Gastroesophageal sphincter (tissue), 4 donors: ENCODE measurements around the gene PKHD1. TPM values are rescaled to one million over a fixed set of nuclear protein-coding genes. Genes with fewer than 3 reads are reported as not detected.

Experiments
- ATAC-seq: fragments of 150-250 bp; one replicate; pipeline ENCODE4 v1.9.1; 2016; ENCODE audit warnings: mild to moderate bottlenecking, moderate library complexity
- H3K27ac ChIP-seq, 4 donors: fragments of 200-600 bp; sonication (generic) in 3 of 4; 1 replicate in 3 of 4; 2 replicates in 1 of 4; pipeline ENCODE4 v1.5.1; 2016 to 2019
- H3K27me3 ChIP-seq: fragments of 200-600 bp; sonication (generic); one replicate; pipeline ENCODE4 v1.5.1; 2019
- H3K36me3 ChIP-seq, 2 donors: fragments of 200-600 bp; sonication (generic); one replicate each; pipeline ENCODE4 v1.5.1; 2019; ENCODE audit warnings: control low read depth in 1 of 2
- H3K4me1 ChIP-seq, 3 donors: fragments of 200-600 bp; sonication (generic); 1 replicate in 2 of 3; 2 replicates in 1 of 3; pipeline ENCODE4 v1.5.1; 2016 to 2019; ENCODE audit warnings: control low read depth in 2 of 3
- H3K4me3 ChIP-seq, 2 donors: fragments of 200-600 bp; sonication (generic); one replicate each; pipeline ENCODE4 v1.5.1; 2019; ENCODE audit warnings: mild to moderate bottlenecking in 1 of 2, moderate library complexity in 1 of 2
- H3K9me3 ChIP-seq, 3 donors: fragments of 200-600 bp; sonication (generic); one replicate each; pipeline ENCODE4 v1.5.1; 2017 to 2019; ENCODE audit warnings: control low read depth in 2 of 3
- EP300 ChIP-seq: sonication (generic); formaldehyde crosslinking; IDR thresholded peaks from one replicate; pipeline ENCODE4 v1.6.1; 2017; ENCODE audit warnings: antibody characterized with exemption, mild to moderate bottlenecking
- POLR2A ChIP-seq, 2 donors: fragments of 450-650 bp; IDR thresholded peaks; one replicate each; pipeline ENCODE4 v1.6.1; 2017; ENCODE audit warnings: antibody characterized with exemption in 2 of 2, mild to moderate bottlenecking in 2 of 2, moderate library complexity in 1 of 2
- POLR2AphosphoS5 ChIP-seq: sonication (generic); formaldehyde crosslinking; IDR thresholded peaks from one replicate; pipeline ENCODE4 v1.6.1; 2017; ENCODE audit warnings: antibody characterized with exemption
- WGBS, 2 donors: methylation state at CpG; one replicate each; pipeline ENCODE4 v1.1.5; 2018; ENCODE audit warnings: low coverage in 1 of 2; 5-methylcytosine and 5-hydroxymethylcytosine counted together
- total RNA-seq, 4 donors: library from RNA; depleted of rRNA; stranded (reverse); fragments of >200 nt; gene quantifications; one replicate each; pipeline ENCODE4 v1.1.0, GENCODE V29; 2016
- TF ChIP-seq, protein P1 (sequence below), 4 experiments: fragments of 200-600 bp in 2 of 4; fragments of 450-650 bp in 2 of 4; sonication (generic) in 1 of 4; IDR thresholded peaks; one replicate each; pipeline ENCODE4 v1.5.1; 2017 to 2019; ENCODE audit warnings: antibody characterized with exemption in 4 of 4, mild to moderate bottlenecking in 2 of 4, moderate library complexity in 2 of 4

Gene PKHD1, protein sequence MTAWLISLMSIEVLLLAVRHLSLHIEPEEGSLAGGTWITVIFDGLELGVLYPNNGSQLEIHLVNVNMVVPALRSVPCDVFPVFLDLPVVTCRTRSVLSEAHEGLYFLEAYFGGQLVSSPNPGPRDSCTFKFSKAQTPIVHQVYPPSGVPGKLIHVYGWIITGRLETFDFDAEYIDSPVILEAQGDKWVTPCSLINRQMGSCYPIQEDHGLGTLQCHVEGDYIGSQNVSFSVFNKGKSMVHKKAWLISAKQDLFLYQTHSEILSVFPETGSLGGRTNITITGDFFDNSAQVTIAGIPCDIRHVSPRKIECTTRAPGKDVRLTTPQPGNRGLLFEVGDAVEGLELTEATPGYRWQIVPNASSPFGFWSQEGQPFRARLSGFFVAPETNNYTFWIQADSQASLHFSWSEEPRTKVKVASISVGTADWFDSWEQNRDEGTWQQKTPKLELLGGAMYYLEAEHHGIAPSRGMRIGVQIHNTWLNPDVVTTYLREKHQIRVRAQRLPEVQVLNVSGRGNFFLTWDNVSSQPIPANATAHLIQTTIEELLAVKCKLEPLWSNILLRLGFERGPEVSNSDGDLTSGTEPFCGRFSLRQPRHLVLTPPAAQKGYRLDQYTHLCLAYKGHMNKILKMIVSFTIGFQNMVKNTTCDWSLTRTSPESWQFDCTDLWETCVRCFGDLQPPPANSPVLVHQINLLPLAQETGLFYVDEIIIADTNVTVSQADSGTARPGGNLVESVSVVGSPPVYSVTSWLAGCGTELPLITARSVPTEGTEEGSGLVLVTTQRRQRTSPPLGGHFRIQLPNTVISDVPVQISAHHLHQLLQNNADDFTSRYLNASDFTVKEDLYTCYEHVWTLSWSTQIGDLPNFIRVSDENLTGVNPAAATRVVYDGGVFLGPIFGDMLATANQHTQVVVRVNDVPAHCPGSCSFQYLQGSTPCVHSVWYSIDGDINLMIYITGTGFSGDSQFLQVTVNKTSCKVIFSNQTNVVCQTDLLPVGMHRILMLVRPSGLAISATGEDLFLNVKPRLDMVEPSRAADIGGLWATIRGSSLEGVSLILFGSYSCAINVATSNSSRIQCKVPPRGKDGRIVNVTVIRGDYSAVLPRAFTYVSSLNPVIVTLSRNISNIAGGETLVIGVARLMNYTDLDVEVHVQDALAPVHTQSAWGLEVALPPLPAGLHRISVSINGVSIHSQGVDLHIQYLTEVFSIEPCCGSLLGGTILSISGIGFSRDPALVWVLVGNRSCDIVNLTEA (N-terminal part only)
- under 1 TPM in 1 of 4 donors, not detected in 3; under 0.01 TPM for total RNA-seq

DNA sequence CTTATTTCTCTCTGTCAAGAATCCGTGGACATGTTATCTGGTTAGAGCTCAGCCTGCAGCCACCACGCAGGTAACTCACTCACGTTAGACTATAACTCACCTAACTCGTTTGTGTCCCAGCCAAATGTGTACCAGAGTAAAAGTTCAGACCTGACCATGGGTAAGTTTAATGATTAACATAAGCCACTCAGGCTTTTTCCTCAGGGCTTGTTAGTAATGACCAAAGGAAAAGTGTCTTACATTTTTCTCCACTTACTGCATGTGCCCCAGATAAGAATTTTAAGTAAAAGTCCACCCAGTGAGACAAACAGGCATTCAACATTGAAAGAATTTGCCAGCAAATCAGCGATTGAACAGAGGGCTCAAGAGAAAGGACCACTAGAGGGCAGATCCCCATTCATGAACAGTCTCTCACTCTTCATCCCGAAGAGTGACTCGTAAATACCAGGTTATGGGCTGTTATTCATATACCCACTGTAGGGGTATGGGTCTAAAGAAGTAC lies at the start of gene PKHD1:
Gene PKHD1 (minus strand): TSS at position 116 of the 502 bp plus-strand sequence. CDS start 2,680 bp downstream, outside the sequence.
- H3K27ac ChIP-seq = no peak within 1 kb of the TSS
- ATAC-seq = no peak

DNA sequence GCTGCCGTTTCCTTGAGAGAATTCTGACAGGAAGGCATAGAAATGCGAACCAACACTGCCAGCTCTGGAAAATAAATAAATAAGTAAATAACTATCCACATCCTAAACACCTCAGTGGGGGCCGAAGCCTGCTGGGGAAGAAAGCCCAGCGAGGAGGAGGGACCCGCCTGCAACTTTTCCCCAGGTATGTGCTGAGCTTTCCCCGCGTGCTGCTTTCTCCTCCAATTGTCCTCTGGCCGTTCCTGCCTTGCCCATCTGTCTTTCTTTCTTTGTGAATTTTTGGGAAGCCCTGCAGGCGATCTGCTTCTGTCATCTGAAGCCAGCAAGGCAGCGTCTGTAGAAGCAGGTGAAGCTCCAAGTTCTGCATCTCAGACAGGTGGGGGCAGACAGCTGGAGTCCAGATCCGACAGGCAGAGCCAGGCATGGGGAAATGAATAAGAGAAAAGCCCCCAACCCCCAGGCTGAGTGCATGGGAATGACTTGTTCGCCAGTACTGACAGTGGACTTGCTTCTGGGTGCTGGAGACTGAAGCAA lies 49.6 kb upstream of the PKHD1 start:
- Histone ChIP-seq H3K9me3 (no peaks in the 10 kb centered on the region), H3K4me3 (no peak overlapping the region), H3K36me3 (no peaks in the 10 kb centered on the region), H3K4me1 (peaks cover 3 to 17% (median 9%) of the 10 kb centered on the region in 3 donors), H3K27me3 (no peaks in the 10 kb centered on the region), H3K27ac (no peak overlapping the region)
- TF ChIP-seq, protein P1, sequence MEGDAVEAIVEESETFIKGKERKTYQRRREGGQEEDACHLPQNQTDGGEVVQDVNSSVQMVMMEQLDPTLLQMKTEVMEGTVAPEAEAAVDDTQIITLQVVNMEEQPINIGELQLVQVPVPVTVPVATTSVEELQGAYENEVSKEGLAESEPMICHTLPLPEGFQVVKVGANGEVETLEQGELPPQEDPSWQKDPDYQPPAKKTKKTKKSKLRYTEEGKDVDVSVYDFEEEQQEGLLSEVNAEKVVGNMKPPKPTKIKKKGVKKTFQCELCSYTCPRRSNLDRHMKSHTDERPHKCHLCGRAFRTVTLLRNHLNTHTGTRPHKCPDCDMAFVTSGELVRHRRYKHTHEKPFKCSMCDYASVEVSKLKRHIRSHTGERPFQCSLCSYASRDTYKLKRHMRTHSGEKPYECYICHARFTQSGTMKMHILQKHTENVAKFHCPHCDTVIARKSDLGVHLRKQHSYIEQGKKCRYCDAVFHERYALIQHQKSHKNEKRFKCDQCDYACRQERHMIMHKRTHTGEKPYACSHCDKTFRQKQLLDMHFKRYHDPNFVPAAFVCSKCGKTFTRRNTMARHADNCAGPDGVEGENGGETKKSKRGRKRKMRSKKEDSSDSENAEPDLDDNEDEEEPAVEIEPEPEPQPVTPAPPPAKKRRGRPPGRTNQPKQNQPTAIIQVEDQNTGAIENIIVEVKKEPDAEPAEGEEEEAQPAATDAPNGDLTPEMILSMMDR (IDR thresholded peaks at IDR 0.05) = no peak
- TF ChIP-seq POLR2A (IDR thresholded peaks at IDR 0.05) (no peak), EP300 (no peak), POLR2AphosphoS5 (no peak)
- no peak for ATAC-seq
- 81 to 84% methylated on average over 5 to 8 of the region's 12 CpGs for WGBS, 2 donors

More for the DNA sequence above, at the start of gene PKHD1:
- WGBS, 2 donors = 44 to 53% methylated on average over 6 to 7 of the region's 7 CpGs
- no peak within 1 kb of the TSS for H3K4me3 ChIP-seq
- no peaks in the 10 kb centered on the region for H3K4me1 ChIP-seq
- no peaks in the 10 kb centered on the region for H3K27me3 ChIP-seq
- TF ChIP-seq, protein P1 (IDR thresholded peaks at IDR 0.05) = peak in 1 of 4 experiments; percentile 27
- TF ChIP-seq POLR2A (IDR thresholded peaks at IDR 0.05) = no peak
- no peak for TF ChIP-seq POLR2AphosphoS5
- TF ChIP-seq EP300 = no peak
- no peaks in the 10 kb centered on the region for H3K36me3 ChIP-seq
- no peaks in the 10 kb centered on the region for H3K9me3 ChIP-seq

DNA sequence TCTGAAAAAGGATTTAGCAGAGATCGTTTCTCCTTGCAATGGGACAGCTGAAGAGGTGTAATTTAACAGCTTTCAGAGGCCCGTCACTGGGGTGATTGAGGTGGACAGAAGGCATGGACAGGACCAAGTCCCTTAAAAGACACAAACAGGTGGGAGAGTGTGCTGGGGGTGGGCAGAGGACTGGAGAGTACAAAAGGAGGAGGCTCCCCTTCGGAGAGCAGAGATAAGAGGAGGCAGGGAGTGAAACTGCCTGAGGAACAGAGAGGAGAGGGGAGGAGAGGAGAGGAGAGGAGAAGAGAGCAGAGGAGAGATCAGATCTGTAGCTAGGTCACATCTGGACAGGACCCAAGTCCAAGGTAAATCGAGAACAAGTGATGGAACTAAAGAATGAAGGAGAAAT lies 48.6 kb upstream of the PKHD1 start:
- Histone ChIP-seq H3K27me3 (no peaks in the 10 kb centered on the region), H3K27ac (no peak overlapping the region), H3K4me3 (no peak overlapping the region), H3K36me3 (no peaks in the 10 kb centered on the region), H3K4me1 (peaks cover 3 to 17% (median 9%) of the 10 kb centered on the region in 3 donors), H3K9me3 (no peaks in the 10 kb centered on the region)
- ATAC-seq = no peak
- TF ChIP-seq POLR2A (IDR thresholded peaks at IDR 0.05) (no peak), POLR2AphosphoS5 (no peak), EP300 (no peak)
- TF ChIP-seq, protein P1 (IDR thresholded peaks at IDR 0.05) = no peak
- WGBS, 2 donors = 45 to 70% methylated on average over 4 of the region's 4 CpGs

DNA sequence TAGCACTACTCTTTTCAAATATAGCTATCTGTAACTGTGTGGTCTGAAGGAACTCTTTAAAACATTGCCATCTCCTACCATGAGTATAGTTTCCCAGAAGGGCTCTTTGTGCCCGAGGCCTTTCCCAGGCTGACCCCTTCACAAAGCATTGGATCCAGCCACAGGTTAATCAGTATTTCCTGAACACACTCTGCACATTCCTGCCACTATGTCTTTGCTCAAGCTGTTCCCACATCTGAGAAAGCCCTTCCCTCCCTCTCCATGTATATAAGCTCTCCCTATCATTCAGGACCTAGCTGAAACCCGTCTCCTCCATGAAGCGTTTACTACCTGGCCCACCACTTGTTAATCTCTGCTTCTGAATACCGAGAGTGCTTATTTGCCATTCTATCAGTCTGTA lies 47.8 kb upstream of the PKHD1 start:
- Histone ChIP-seq H3K27me3 (no peaks in the 10 kb centered on the region), H3K27ac (no peak overlapping the region), H3K9me3 (no peaks in the 10 kb centered on the region), H3K4me1 (peaks cover 0 to 13% (median 9%) of the 10 kb centered on the region in 3 donors), H3K36me3 (no peaks in the 10 kb centered on the region), H3K4me3 (no peak overlapping the region)
- ATAC-seq = no peak
- no peak for TF ChIP-seq POLR2AphosphoS5
- TF ChIP-seq POLR2A (IDR thresholded peaks at IDR 0.05) = no peak
- TF ChIP-seq, protein P1 (IDR thresholded peaks at IDR 0.05) = no peak
- no peak for TF ChIP-seq EP300
- WGBS, 2 donors = 69 to 94% methylated on average over 4 of the region's 4 CpGs
